Epidermal melanocyte (primary cell): ENCODE data around the gene CLCN4.

ENCODE experiments used
- DNase-seq: peaks from one replicate; pipeline ENCODE4 v3.0.0; 2011; ENCODE audit warnings: low spot score; ENCODE audit not compliant: insufficient read length

CLCN4 gene

DNA sequence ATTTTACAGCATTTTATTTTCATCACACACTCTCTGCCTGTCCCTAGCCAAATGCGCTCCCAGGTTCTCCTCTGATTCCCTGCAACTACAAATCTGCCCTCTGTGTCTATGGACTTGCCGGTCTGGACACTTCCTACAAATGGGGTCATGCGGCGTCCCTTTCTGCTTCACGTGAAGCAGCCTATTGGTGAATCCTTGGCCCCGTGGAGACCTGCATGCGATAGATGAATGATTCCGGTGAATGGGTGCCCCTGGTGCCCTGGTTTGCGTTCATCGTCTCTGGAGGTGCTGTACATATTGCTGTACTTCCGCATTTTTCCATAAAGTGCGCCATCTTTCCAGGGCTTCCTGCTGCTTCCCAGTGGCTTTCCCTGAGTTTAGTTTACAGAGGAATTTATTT is 27.5 kb upstream of the CLCN4 start:
- no peak for DNase-seq

DNA sequence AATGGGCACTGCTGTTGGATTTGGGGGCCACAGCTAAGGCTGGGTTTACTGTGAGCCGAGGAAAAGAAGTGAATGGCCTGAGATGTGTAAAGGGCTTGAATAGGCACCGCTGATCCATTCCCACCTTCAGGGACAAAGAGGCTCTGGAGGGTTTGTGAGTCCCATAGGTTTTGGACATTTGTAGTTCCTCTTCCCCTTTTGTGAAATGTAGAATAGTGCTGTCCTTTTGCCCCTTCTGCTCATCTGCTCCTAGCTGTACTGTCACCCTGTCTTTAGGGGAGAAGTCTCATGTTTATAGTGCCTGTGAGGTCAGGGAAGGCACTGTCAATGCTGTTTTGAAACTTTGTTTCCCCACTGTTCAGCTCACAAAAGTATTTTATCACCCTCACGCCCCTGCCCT is 26.4 kb upstream of the CLCN4 start:
- no peak for DNase-seq

DNA sequence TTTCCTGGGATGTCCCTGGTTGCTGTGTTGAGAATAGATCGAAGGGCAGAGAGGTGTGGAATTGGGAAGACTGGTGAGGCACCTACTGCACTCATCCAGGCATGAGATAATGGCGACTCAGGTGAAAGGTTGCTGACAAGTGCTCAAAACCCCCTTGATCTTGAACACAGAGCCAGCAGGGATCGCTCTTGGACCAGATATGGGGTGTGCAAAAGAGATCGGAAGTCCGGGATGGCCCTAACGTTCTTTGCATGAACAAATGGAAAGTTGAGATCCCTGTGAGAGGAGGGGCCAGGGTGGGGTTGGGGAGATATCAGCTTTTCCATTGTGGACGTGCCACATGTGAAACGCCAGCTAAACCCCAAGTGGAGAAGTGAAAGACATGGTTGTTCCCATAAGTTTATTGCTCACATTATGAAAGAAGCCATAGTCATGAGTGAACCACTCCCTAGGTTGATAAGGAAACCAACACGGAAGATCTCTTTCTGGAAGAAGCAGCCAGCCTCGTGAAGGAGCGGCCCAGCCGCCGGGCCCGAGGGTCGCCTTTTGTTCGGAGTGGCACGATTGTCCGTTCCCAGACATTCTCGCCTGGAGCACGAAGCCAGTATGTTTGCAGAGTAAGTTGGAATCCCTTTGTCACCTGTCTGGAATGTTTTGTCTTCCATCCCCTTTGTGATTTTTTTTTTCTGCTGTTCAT is 22.6 kb upstream of the CLCN4 start:
- no peak for DNase-seq

DNA sequence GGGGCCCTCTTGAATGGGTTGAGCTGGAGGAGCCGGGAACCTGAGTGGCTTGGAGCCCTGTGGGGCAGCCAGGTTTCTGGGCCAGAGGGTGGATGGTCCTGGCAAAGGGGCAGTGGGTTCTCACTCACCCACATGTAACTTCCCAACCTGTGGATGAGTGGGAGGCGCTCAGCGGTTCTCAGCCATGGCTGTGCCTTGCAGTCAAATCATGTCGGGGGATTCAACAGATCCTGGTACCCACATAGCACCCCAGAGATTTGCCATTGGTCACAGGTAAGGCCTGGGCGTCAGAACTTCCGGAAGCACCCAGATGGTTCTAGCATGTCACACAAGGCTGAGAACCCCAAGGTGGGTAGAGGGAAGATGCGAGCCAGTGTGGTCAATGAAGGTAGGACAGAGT is 21.9 kb upstream of the CLCN4 start:
- DNase-seq: no peak

DNA sequence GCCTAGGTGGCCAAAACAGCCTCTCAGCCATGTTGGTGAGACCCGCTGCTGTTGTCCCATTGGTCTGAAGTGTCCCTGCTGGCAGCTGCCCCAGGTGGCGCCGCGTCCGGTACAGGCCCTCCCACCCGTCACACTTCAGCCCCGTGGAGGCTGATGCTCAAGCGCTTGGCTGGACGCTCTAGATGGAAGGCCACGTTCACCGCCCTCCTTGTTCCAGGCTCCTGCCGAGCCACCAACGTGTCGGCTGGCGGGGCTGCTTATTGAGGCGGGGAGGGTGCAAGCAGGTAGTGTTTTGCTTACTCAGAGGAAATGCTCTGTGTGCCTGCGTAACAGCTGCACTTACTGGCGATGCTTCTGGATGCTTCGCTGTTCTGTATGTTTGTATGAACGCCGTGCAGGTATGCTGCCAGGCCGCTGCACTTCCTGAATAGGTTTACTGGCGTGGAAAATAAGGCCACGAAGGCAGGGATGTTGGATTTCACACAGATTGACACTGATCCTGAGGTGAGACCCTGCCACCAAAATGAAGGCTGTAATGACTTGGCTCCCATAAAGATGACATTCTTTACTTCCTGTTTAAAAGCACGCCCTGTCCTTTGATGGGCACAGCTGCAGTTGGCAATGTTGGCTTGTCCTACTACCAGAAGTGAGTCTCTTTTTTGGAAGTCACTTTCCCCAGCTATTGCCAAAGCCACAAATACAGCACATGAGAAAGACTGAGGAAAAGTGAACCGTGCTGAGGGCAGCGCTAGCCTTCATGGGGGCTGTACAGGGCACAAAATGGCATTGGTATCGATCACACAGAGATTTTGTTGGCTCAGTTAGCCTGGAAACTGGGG is 21.0 kb upstream of the CLCN4 start:
- no peak for DNase-seq

DNA sequence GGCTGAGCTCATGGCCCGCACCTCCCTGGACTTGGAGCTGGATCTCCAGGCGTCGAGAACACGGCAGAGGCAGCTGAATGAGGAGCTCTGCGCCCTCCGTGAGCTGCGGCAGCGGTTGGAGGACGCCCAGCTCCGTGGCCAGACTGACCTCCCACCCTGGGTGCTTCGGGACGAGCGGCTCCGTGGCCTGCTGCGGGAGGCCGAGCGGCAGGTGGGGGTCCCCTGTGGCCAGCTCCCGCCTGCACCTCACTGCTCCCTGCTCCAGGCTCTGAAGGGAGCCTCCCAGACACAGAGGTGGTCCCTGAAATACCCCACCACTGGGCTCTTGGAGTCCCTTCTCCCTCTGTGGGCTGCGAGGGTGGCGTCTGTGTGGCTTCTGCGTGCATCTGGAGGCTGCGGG is 18.0 kb upstream of the CLCN4 start:
- no peak for DNase-seq

DNA sequence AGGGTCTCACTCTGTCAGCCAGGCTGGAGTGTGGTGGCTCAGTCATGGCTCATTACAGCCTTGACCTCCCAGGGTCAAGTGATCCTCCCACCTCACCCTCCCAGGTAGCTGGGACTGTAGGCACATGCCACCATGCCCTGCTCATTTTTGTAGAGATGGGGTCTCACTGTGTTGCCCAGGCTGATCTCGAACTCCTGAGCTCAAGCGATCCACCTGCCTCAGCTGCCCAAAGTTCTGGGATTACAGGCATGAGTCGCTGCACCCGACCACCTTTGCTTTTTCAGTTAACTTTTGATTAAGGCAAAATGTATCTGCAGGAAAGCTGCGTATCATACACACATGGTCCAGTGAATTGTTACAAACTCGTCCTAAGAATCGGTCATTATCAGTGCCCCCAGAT is 16.5 kb upstream of the CLCN4 start:
- no peak for DNase-seq

DNA sequence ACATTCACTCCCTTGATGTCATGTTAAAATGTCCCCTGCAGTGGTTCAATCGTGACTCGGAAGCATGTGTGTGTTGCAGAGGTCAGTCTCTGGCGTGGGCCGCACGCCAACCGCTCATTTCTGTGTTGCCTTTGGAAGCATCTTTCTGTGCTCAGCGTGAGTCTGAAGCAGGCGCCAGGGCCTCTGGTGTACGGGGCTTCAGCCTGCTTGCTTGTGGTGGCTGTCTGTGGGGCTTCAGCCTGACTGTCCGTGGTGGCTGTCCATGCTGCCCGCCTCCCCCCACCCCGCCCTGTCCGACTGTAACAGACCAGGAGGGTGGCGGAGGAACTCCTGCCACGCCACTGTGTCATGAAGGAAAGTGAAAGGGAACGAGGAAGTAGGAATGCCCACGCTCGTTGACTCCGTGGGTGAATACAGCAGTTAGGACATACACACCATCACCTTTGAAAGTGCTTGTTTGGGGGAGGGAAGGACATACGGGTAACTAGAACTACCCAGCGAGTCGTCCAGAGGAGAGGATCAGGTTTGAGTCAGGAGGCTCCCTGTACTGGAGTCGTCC is 14.7 kb upstream of the CLCN4 start:
- DNase-seq: no peak

DNA sequence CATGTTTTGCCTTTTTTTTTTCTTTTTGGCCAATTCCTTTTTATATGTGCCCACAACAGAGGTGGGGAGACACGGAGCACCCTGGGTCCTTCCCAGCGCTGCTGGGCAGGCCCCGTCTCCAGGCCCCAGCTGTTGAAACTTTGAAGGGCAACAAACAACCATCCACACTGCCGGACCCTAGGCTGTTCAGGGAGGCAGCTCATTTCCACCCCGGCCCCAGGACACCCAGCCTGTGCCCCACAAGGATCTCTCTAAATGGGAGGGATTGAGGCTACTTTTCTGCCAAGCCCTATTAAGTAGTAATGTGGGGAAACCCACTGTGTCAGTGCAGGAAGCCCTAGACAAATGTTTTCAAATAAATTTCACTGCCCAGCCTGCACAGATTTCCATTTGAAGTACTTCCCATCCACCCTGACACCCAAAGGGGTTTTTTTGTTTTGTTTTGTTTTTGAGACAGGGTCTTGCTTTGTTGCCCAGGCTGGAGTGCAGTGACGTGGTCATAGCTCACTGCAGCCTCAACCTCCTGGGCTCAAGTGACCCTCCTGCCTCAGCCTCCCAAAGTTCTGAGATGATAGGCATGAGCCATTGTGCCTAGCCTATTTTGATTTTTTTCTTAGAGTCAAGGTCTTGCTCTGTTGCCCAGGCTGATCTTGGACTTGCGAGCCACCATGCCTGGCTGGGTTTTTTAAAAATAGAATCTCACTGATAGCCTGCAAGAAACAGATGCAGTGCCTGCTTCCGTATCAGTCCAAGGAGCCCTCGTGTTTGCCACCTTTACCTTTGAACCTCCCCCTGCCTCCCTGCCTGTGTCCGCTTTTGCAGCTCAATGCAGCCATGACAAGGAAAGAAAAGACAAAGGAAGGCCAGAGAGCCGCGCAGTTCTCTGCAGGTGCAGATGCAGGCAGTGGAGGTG is 13.4 kb upstream of the CLCN4 start:
- no peak for DNase-seq

DNA sequence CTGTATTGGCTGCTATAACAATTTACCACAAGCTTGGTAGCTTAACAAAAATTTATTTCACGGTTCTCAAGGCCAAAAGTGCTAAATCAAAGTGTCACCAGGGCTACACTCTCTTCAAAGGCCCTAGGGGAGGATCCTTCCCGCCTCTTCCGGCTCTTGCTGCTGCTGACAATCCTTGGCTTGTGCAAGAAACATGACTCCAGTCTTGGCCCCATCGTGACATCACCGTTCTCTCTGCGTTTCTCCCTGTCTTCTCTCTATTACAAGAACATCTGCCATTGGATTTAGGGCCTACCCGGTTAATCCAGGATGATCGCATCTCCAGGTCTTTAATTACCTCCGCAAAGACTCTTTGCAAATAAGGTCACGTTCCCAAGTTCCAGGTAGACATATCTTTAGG is 10.4 kb upstream of the CLCN4 start:
- no peak for DNase-seq

DNA sequence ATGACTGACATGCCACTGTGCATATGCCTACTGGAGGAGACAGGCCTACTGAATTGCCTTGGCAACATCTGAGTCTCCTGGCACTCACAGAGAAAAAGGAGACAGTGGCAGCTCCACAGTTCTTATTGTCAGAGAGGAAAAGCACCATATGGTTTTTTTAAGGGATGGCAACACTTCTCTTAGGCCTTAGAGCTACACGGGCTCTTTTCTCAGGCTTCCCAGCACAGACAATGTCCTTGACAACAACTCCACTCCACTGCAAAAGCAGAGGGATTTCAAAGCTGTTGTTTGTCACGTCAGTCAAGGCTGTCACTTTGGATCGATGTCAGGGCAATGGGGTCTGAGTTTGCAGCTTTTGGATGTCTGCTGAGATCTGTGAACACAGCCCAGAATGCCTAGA is 4.7 kb upstream of the CLCN4 start:
- DNase-seq: no peak

DNA sequence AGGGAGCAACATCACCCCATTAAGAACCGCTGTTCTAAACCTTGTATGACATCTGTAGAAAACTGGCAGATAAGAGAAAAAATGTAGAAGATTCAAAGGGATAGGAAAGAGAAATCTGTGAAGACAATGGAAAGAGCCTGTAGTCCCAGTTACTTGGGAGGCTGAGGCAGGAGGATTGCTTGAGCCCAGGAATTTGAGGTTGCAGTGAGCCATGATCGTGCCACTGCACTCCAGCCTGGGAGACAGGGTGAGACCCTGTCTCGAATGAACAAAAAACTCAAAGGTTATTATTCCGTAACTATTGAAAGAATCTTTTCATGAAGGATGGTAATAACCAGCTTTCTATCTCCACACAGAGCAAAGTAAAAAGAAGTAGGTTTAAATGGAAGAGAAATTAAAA is 1.6 kb upstream of the CLCN4 start:
- DNase-seq: no peak

DNA sequence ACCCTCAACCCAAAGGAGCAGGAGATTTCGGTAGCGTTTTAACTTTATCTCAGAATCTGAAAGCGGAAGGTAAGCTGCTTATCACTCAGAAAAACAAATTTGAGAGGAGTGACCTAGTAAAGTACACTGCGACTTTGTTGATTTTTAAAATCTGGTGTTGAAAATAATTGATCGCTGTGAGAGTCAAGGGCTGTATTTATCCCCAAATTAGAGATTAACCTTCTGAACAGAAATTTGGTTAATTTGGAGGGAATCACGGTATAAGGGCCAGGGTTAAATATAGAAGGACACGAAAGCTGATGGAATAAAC is 212 bp downstream of the CLCN4 start:
- no peak for DNase-seq

DNA sequence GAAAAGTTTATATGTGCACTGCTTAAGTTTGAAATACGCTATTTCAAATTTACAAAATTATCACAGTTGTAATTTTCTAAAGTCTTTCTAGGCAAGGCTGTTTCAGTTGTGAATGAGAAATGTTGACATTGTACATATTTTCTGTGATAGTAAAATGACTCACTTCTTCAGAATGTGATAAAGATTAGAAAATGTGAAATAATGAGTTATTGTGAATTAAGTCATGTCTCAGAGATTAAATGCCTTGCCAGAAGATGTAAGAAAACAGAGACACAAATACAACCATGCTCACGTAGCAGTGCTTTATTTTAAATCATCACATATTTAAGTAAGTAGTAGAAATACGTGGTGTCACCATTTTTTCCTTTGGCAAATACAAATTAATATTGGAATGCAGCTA is 768 bp downstream of the CLCN4 start:
- DNase-seq: no peak

DNA sequence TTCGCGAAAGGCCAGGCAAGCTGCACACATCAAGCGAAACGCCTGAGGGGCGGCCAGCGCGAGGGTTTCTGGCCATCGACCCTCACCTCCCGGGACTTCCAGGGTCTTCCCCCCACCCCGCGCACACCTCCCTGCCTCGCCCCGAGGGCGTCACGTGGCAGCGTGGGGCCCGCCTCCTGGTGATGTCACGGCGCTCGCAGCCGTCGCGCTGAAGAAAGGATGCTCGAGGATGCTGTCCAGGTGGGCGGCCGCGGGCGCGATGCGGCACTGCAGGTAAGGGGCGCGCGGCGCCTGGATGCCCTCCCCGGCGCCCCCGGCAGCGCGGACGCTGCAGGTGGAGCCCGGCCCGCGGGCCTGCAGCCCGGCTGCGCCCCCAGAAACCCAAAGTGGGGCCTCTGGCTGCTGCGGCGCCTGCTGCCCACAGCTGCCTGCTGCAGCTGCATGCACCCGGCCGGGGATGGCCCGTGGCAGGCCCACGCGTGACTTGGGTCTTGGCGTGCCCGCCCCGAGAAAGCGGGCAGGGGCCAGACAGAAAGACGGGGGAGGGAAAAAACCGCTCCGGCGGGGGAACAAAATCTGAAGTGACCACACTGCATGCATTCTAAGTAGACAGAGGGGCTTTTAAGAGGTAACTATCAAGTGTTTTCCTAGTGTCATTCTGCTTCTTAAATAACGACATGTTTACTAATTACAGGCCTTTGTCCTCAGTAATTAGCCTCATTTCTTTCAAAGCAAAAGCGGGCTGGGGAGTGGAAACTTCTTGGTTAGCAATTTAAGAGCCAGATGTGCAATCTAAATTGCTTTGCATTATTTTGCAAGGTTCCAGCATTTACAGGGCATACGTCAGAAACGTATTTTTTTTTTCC is 1.7 kb downstream of the CLCN4 start:
- DNase-seq: no peak

DNA sequence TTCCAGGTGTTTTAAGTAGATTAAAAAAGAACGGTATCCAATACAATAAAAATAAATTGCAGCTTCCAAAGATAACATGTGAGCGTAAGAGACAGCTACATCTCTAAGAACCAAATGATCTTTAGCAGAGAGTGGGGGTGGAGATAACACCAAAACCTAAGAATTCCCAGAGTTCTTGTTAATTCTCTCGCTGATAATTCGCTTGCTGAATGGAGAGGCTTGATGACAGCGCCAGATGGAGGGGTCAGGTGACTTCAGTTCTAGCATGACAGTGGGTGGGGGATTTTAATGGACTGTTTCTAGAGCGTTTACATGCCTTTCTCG is 2.3 kb downstream of the CLCN4 start:
- no peak for DNase-seq

DNA sequence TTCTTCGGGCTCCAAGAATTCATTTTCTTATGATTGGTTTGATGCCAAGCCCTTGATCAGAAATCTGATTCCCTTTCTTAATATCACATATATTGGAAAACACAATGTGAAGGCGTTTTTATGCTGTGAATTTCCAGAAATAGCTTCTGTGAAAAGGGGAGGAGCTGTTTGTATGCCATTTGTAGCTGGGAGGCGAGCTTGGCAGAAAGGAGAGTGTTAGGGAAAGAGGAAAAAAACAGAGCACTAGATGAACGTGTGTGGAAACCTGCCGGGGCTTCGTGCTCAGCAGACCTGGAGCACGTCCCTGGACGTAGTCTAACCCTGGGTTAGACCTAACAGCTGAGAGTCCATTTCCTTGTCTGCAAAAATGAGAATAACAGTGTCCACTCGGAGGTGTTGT is 3.4 kb downstream of the CLCN4 start:
- no peak for DNase-seq

DNA sequence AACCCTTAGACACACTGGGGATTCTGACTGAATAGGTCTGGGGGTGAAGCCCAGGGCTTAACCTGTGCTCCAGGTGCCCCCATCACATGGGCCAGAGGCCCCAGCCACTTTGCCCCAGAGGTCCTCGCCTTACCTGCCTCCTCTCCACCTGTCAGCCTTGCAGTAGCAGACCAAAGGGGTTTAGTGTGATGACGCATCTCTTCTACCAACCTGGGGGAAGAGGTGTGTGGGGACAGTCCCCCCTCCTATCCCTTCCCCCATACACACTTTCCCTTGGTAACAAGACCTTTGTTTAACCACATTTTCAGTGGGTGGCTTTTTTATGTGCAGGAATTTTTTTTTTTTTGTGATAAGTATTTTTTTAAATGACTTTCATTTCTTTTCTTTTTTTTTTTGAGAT is 6.3 kb downstream of the CLCN4 start:
- DNase-seq: no peak

DNA sequence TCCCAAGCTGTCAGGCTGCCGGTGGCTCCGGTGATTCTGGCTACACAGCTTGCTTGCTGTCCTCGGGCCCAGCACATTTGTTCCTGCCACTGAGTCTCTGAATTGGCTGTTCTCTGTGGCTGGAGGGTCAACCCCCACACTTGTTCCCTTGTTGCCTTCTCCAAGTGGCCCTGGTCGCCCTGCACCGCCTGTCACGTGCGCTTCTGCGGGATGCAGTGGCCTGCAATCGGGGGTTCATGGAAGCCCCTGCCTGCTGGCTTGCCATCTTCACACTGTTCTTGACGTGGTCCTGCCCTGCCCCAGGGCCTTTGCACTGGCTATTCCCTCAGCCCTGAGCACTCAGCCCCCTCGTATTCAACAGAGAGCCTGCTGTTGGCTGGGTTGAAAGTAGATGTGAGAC is 8.1 kb downstream of the CLCN4 start:
- DNase-seq: no peak

DNA sequence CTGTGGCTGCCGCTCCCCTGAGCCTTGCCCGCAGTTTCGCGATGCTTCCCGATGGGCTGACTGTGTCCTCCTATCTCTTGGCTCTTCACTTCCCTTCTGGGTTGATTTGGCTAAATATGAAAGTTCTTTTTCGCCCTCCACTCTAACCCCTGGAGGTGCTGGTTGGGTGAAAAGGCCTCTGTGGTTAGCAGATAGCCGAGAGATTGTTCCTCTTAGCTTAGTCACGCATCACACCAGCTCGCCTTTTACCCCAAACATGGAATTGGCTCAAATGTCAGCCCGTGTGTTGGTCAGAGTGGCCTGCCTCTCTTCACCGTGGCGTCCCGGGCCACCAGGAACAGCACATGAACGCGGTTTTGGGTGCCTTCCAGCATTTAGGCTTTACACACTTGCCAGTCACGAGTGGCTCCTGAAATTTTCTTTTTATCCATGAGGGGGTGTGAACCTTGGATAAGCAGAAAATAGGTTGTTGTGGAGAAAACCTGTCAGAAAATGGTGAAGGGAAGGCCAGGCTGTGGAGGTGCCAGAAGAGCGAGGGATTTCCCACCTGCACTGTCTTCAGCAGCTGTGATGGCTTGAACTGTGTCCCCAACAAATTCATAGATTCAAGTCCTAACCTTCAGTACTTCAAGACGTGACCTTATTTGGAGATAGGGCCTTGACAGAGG is 8.9 kb downstream of the CLCN4 start:
- no peak for DNase-seq
